NT2/D1 (cell line): ENCODE measurements around the gene IL6ST.

ENCODE experiments used
- SUZ12 ChIP-seq: IDR thresholded peaks from 2 replicates; pipeline ENCODE4 v1.6.1; 2011; ENCODE audit not compliant: insufficient read length, insufficient read depth; ENCODE audit errors: extremely low read depth
- YY1 ChIP-seq: IDR thresholded peaks from 2 replicates; pipeline ENCODE4 v1.6.1; 2011; ENCODE audit not compliant: insufficient read length, insufficient read depth
- ZNF274 ChIP-seq: IDR thresholded peaks from 2 replicates; pipeline ENCODE4 v1.6.1; 2011; ENCODE audit warnings: mild to moderate bottlenecking, low read depth, low read length

- TF ChIP-seq YY1: no peak
- TF ChIP-seq SUZ12: no peak
- no peak for TF ChIP-seq ZNF274
These were observed 60.6 kb downstream of the IL6ST start for GRCh38 chr5:55934115-55934613.
